ENCODE results near the gene ARMH4.

Gene ARMH4

DNA sequence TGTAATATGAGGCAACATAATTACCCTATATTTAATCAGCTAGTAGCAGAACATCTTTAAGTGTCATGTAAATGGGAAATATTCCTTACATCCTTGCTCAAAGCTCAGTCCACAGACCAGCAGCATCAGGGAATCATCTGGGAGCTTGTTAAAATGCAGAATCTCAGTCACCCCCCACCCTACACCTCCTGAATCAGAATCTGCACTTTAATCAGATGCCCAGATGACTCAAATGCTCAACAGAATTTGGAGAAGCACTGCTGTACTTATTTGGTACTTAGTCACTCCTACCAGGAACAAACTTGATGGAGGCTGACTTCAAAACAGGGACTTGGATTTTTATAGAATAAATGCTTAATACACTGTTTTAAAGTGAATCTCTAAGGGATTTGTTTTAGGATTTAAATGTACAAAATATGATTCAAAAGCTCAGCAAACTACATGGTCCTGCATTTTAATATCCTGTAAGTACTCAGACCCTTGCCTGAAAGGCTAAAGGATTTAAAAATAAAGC is 96.5 kb downstream of the ARMH4 start:
- DNase-seq (ENCODE audit: low spot score), result no peak

DNA sequence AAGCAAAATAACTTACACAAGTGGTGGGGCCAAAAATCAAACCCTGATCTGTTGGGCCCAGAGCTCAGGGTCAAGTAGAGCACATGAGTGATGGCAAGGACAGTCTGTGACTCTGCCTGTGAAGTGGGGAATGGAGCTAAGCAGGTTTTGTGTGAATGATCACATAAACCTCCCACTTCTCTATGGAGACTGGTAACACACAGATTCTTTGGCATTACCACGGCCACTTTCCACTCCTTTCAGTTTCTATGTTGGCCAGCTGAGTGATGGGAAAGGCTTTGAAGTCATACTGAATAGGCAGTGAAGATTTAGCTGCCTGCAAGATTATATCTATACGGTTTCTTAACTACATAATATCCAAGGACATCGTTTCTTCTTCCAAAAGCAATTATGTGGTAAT is 97.9 kb downstream of the ARMH4 start:
- DNase-seq (ENCODE audit: low spot score), result no peak

DNA sequence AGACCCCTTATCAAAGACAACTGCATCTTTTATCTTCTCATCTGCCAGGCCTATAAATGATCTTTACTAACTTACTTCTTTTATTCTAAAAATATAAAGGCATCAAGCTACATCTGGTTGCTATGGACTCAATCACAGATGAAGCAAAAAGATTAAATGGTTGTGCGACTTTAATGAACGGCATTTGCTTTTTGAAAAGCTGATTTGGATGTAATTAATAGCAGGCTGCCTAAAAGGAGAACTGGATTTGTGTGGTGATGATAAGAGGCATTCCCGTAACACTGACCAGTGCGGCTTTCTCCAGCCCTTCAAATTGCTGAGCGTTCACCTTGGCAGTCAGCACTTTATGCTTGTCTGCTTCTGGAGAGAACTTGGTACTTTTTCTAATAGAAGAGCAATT is 103.8 kb downstream of the ARMH4 start:
- peak; percentile 71 for DNase-seq (ENCODE audit: low spot score)

DNA sequence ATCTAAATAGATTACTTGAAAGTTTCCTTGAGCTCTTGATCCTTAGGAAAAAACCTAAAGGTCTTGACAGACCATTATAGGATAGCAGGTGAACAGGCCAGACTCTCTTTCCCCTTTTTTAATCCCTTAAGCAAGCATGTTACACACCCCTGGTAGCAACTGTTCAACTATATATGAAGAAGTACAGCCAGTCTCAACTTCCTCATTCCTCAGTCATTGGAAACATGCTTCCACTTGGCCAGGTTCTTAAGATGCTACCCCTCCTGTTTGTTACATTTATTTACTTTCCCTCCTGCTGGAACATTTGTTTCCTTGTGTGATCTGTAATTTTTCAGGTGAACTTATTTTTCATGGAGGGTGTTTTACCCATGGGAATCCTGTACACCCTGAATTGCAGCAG is 124.1 kb downstream of the ARMH4 start:
- DNase-seq (ENCODE audit: low spot score), result no peak

DNA sequence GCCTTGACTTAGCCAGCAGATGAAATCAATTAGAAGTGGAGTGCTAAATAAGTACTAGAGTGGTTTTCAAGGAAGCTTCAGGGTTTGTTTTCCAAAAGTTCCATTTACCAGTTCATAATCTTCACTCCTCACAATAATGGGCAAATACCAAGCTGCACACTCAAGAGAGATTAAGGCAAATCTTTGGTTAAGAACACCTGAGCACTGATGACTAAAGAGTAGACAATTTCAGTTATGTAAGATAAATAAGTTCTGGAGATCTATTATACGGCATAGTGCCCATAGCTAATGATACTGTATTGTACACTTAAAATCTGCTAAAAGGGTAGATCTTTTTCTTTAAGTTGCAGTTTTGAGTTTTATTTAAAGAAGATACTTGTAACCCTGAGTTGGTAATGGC is 125.0 kb downstream of the ARMH4 start:
- no peak for DNase-seq (ENCODE audit: low spot score)

DNA sequence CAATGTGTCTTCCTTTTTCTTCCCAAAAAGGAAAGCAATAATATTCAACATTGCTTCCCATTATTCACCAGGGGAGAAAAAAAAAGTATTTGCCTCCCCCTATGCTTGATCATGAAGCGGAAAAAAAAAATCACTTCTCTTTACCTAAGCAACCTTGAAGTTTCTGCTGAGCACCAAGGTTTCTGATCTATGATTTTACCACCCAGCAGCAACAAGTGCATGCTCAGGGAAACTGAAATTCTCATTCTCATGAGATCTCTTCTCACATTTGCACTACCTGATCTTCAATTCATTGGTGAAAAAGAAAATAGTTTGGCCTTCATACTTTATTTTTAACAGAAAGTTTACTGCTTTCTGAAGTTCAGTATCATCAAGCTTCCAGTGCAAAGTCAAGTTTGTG is 125.8 kb downstream of the ARMH4 start:
- DNase-seq (ENCODE audit: low spot score), result no peak

DNA sequence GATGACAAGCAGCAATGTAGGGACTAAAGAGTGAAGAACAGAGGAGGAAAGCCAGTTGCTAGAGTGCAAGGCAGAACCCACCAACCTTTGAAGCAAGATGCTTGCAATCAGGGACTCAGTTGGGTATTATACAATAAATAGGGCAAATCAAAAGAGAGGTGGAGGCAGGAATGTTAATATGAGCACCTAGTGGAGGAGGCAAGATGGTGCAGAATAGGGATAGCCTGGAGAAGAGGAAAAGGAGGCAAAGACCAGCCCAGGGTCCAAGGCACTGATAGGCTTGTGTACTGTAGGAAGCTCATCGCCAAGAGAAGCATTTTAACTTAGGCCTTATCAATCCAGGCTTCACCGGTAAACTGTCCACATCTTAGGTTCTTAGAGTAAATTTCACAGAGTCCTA is 137.2 kb downstream of the ARMH4 start:
- no peak for DNase-seq (ENCODE audit: low spot score)

DNA sequence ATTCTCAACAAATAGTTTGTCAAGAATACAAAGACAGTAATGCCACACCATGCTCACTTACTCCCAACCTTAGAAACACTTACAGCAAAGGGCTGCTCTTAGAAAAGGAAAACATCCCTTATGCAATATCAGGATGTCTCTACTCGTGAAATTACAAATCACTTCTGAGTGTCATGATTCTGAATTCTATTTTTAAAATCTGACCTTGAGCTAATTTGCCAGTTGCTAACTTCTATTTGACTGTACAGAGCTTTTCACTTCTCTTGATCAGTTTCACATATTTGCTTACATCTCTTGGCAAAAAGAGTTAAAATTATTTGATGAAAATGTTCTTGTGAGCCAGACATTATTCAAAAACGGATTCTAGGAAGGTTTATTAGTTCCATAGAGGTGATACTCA is 149.4 kb downstream of the ARMH4 start:
- DNase-seq (ENCODE audit: low spot score), result no peak

DNA sequence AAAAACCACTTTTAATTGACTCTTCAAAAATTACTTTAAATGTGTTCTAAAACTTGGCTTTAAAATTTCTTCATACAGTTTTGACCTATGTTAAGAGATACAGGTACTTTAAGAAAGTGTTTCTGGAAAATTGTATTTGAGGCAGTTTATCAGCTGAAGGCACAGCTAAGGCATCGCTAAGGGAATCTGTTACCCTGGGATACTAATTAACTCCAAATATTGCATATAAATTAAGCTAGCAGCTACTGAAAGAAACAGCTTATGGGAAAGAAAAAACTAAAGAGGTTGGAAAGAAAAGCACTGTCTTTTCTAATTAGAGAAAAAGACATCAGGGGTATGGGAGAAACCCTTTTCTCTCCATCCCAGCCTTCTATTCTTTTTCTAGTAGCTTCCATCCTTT is 152.0 kb downstream of the ARMH4 start:
- no peak for DNase-seq (ENCODE audit: low spot score)

DNA sequence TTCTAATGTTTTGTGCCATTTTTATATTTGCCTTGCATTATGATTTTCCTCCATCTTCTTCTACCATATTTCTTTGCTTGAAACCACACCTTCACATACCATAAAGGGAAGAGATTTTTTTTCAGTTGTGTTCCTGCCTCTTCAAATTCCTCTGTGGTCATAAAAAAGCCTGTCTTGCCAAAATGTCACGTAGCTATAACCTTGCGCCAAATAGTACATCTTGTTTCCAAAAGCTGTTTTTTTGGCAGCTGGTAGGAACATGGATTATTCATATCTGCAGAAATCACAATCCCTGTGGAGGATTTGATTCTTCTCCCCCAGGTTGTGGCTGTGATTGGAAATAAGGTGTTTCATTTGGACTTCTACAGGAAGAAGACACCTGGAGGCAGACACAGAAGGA is 152.5 kb downstream of the ARMH4 start:
- DNase-seq (ENCODE audit: low spot score), result no peak

DNA sequence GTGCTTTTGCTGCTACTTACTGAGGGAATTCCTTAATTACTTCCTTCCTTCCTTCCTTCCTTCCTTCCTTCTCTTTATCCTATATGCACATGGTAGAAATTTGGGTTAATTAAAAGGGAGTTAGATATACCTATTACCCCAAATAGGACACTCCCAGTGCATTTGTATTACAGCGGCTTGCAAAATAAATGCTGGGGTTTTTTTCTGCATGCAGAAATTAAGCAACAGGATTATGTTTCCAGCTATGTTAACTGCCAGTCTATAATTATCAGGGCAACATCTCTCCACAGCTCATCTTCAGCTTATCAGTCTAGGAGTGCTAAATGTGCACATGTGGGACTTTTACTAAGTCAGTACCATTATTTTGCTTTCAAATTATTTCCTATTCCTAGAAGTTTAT is 153.2 kb downstream of the ARMH4 start:
- no peak for DNase-seq (ENCODE audit: low spot score)

DNA sequence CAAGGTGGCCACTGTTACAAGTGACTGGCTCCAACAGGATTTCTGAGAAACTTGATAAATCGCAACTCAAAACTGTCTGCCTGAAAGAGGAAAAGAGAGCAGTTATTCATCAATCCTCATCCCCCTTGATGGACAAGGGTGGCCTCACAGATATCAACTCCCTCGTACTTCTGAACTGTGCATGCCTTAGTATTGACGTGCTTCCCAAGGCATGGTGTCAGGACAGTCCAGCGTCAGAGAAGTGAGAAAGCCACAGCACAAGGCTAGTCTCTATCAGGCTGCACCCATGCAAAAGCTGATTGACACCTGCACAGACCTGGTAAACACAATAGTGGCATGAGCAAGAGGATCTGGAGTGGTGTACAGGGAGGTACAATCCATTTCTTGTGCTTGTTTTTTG is 160.7 kb downstream of the ARMH4 start:
- DNase-seq (ENCODE audit: low spot score), result no peak

DNA sequence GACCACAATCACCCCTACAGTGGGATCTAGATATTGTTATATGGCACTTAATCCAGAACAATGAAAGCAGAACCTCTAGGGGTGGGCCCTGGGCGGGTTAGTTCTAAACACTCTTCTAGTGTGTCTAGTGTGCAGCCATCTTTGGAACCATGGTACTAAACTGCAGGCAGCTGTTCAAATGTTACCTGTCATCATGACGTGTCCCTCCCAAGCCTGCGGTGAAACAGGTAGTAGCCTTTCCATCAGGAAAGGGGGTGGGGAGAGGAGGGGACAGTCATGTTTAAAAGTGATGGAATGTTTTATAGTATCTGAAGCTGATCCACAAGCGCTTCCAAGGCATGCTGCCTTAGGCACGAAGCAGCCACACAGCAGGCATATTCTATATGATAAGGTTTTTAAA is 163.6 kb downstream of the ARMH4 start:
- DNase-seq (ENCODE audit: low spot score), result no peak

DNA sequence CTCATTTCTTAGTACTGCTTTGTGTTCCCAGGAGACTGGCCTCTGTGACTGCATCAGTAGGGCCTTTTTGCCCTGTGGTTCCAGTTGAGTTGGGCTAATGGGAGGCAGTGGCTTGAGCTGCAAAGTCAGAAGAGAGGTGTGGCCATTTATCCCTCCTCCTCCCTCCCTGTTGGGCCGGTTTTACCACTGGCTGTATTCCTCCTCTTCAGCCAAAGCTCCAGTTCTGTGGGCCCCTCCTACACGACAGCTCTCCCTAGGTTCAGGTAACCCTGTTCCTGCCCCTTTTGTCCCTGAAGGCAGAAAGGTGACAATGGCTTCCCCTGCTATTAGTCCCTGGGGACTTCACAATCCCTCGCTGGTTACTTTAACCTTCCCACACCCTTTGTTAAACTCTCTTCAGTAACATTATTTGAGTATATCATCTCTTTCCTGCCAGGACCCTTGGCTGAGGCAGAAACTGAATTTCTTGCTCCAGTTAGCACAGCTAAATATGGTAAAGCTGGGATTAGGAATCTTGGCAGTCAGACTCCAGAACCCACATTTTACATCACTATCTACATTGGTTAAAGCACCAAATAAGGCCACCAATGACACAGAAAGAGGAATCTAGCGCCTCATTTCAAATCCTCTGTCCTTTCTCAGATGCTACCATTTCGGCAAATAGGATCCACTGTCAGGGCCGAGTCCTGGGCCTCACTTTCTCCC is 164.3 kb downstream of the ARMH4 start:
- no peak for DNase-seq (ENCODE audit: low spot score)

DNA sequence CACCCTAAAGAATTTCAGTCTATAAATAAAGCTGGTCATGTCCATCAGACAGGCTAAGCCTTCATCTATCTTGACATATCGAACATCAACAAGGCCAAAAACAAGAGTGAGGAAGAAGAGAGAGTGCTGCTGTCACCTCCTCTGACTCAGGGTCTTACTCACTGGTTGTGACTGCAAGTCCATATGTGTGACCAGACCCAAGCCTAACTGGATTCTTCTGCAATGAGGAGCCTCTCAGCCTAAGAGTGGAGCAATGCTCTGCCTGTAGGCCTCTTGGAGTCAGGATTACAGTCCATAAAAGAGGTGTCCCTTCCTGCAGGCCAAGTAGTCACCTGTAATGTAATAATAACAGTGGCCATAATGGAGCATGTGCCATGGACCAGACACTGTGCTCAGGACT is 165.0 kb downstream of the ARMH4 start:
- DNase-seq (ENCODE audit: low spot score), result no peak

DNA sequence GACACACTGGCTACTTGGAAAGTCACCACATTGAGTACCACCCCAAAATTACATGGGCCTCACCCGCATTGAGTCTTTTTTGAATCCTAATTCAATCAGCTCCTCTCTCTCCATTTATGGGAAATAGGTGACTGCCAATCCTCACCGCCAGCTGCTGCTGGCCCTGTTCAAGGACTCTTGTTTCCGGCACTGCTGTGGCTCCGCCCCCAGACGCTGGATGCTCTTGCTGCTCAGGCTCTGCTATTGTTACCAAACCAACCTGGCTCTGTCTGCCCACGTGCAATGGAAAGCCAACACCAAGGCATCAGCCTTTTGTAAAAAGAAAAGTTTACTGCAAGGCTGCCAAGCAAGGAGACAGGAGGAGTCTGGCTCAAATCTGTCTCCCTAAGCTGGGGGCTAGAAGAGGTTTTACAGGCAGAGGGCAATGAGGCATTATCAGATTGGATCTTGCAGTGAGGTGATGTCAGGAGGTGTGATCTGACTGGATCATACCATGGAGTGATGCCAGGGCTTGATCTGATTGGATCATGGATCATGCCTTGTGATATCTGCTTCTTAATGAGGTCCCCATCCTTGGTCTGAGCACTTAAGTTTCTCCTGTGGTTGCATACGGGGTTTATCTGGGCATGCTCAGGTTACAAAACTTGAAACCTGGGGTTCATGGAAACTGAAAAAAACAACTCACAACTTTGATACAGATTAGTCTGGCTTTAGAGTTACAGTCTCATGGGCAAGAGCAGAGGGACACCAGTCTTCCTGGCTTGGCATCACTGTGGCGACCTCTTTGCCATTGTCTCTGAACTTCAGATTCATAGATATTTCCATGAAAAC is 169.0 kb downstream of the ARMH4 start:
- peak; percentile 81 for DNase-seq (ENCODE audit: low spot score)

DNA sequence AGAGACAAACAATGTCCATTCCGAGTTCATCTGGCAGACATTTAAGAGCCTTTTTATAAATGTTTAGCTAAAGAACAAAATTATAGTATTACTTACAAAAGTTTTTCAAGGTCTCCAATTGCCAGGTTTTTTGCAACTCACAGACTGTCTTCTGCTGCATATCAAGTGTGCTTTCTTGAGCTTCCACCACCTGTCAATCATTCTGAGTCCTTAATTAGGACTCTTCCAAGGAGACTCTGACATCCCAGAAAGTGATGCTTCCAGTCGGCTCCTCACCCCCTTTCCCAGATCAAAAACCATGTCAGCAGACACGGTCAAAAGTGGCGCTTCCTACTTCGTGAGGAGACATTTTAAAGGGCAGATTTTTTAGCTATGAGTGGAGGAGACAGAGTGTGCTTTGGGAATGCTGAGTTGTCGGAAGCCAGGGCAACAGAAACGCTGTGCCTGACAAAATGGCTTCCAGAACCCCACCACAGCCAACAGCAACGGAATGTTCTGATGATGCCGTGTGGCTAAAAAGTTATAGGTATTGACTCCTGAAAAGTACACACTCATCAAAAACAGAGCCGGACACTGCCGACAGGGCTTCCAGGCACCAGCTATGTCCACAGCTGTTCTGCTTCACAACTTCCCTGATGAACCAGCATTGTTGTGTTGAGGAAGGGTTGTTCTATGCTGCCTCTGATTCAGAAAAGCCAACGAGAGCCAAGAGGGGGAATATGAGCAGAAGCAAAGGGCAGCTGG is 170.0 kb downstream of the ARMH4 start:
- no peak for DNase-seq (ENCODE audit: low spot score)

DNA sequence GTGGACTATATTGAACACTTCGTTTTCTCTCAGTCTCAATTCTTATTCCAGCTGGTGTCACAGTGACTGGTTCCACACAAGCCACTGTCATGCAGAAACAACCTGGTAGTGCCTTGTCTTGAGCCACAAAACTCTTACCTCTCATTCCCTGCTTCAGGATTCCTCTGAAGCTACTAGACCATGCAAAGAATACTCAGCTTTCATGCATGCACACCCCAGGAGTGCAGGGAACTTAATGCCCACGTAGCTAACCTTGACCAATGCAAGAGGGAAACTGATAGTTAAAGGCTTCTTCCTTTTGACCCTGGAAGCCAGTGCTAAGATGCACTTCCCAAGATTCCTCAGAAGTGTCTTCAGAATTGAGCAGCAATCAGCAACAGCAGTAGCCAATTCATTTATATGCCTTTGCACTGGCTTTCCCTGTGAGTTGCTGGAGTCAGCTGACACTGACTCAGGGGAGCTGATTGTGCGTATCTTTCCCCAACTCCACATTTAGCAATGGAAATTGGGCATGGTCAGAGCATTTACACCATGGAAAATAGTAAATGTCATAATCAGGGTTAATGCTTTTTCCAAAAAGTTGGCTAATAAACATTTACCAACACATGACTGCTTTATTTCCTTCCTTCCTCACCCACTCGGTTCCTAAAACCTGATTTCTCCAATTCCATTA is 172.5 kb downstream of the ARMH4 start:
- no peak for DNase-seq (ENCODE audit: low spot score)

DNA sequence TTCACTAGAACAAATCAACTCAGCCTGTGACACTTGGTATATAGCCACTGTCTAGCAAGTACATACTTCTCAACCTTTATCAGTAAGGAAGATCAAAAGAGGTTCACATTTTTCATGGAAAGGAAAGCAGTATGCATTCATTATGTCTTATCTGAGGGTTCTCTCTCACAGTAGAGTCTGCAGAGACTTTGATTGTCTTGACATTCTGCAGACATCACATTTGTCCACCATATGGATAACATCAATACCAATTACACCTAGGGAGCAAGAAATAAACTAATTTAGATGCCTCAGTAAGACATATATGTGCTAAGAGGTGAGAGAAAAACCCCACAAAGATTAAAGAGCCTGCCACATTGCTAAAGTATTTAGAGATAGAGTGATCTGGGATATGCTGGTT is 175.3 kb downstream of the ARMH4 start:
- DNase-seq (ENCODE audit: low spot score), result peak; percentile 99

DNA sequence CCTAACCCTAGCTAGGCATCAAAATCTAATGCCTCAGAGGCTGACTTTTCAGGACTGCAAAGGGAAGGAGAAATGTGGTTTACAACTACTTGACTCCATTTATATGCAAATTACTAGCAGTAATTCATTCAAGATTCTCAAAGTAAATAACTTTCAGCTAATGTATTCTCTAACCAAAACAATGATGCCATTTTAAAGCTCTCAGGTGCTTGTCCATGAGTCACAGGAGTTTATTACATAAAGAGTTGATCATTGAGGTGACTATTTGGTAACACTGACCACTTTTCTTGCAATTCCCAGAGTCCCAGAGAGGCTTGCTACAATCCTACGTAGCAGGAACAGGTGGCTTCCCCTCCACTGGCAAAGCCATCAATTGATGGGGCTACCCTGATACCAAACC is 177.1 kb downstream of the ARMH4 start:
- no peak for DNase-seq (ENCODE audit: low spot score)

DNA sequence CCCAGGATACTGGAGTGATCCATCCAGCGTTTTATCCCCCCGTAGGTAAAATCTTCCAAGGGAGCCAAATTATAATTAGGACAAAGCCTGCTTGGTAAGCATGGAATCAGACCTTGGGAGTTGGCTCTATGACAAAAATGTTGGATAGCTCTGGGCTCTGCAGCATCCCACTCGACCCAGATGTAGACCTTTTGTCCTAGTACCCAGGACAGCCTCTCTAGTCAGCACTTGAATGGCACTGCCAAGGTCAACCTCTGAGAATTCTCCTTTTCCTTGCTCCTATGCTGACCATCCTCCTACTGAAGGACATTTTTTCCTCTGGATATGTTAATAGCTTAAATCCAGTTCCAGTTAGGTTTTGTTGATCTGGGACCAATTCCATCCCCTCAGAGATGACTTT is 181.4 kb downstream of the ARMH4 start:
- DNase-seq (ENCODE audit: low spot score), result no peak

DNA sequence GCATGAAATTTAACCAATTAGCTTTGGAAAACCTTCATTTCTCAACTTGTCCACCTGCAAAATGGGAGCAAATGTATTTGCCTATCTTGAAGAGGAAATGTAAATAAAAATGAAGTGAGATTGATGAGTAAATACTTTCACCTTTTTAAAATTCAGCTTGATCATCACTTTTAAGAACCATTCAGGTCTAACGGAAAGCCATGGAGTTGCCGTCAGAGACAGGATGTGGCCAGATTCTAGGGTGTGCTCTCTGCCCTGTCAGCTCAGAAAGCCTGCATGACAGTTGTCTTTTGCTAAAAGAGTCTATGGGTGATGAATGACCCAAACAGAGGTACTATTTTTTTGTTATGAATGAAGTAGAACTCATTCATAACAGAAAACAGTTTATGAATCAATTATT is 181.8 kb downstream of the ARMH4 start:
- DNase-seq (ENCODE audit: low spot score), result no peak

Measured in SK-N-DZ (cell line).